GM21423 (cell line): ENCODE results near the gene SURF1.

ENCODE experiments used
- ATAC-seq: cut with Tn5 transposase; IDR thresholded peaks from one replicate; pipeline ENCODE4 v1.9.1; 2021; ENCODE audit warnings: mild to moderate bottlenecking, moderate library complexity; ENCODE audit not compliant: unreplicated experiment

The SURF1 gene

DNA sequence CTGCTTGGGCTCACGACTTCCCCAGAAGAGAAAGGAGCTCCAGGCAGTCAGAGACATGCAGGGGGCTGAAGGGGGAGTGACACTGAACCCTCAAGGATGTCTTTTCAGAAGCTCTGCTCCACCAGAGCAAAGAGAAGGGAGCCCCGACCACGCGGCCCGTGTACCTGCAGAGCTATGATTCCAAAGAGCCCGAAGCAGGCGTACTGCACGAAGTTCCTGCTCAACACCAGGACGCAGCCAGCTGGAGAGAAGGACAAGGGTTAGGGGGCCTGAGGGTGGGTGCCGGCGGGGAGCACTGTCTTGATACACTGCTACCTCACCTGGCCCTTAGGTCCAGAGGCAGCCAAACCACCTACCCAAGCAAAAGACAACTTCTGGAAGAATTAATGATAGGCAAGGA lies 10.1 kb upstream of the SURF1 start:
- no peak for ATAC-seq

DNA sequence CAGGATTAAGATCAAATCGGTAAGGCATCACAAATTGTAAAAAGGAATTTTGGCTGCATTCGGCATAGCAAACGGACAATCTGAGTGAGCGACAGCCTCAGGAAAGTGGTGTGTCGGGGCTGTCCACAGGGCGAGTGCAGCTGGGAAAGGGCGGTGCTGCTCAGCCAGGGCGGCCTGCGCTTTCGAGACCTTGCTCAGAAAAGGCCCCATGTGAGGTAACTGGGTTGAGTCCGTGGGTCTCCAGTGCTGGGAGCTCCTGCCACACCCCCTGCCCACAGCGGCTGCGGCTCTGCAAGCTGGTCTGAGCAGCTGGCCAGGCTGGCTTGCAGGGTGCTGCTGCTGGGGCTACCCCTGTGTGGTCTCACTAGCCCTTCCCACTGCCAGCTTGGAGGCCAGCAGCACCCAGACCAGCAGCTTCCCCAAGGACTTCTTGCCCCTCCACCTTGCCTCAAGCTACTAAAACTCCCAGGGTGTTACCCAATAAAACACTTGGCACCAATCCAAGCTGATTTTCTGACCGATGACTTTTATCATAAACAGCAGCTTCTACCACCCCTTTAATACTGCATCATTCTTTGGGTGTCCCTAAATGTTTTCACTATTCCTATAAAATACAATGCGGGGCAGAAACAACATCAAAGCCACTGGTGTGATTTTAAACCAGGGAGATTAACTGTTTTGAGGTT lies 6.2 kb upstream of the SURF1 start:
- ATAC-seq = no peak

DNA sequence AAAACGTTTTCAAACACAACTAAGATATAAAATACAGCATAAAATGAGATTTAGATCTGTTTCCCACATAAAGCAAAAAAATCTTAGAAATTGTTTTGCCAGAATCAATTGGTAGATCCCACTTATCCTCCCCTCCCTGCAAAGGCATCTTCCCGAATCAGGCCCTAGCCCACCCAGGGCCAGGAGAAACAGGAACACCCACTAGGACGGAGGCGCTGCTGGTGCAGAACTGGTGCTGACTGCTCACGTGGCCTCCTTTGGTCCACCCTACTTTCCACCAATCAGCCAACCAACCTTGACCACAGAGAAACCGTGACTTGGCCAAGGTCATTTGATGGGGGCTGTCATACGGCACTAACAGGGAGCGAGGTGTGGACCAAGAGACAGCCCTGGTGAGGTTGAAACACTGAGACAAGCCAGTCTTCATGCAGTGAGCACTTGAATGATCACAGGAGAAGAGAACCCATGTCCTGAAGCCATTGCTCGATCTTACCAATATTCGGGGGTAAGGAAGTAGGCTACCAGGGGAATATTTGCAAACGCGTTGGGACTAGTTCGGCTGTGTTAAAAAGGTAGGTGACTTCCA lies 5.3 kb upstream of the SURF1 start:
- no peak for ATAC-seq

DNA sequence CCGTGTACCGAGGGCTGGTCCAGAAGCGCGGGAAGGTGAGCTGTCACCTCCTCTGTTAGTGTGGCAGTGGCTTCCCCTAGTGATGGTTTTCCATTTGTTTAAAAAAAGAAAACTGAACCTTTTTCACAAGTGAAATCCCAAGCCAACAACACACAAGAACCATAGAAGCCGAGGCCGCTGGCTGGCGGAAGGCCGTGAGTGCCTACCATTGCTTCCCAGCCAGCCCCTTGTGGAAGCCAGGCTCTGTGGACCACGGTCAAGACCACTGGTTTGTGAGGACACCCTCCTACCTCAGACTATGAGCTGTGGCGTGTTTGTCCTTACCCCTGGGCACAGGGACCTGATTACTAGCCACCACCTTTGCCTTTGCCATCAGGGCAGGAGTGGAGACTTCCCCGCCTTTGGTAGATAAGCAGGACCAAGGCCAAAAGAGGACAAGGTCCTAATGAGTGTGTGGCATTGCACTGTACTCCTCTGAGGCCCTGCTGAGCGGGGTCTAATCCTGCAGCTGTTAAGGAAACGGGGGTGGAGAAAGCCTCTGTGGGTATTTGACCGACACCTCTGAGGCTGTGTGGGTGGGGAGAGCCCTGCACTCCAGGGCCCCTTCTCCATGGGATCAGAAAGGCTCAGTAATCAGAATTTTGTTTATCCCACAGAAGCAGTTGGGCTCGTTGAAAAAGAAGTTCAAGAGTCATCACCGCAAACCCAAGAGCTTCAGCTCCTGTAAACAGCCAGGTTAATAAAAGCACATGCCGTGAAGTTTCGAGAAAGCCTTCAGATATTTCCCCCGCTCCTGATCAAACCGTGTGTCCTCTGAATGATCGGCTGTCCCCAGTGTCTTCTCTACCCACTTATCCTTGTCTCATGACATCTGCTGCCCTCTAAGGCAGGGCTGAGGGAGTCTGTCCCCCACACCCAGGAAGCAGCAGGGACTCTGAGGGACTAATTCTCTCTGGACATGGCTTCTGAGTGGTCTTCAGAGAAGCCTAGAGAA lies 4.4 kb upstream of the SURF1 start:
- ATAC-seq = no peak

DNA sequence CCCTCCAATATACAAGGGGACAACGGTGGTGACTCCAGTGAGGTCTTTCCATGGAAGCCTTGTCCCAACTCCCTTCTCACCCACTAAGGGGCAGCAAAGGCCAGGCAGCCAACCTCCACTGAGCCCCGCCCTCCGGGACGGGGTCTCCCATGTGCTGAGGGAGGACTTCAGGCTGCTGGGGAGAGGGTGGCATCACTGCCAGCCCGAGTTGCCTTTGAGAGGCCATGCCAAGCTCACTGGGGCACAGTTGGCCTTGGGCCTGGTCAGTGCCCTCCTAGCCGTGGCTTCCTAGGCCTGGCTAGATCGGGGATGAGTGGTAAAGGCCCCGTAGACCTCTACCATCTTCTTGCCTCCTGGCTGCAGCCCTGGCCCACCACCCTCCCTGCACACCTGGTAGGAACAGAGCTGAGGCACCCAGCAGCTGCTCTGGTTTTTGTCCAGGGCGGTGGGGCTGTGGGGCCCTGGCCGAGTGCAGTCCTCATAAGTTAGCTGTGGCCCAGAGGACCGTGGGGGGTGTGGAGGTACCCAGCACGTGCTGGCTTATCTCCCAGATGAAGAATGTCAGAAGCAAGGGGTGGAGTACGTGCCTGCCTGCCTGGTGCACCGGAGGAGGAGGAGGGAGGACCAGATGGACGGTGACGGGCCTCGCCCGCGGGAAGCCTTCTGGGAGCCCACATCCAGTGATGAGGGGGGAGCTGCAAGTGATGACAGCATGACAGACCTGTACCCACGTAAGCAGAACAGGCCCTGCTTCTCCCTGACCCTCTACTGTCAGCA lies 3.3 kb upstream of the SURF1 start:
- ATAC-seq = no peak

DNA sequence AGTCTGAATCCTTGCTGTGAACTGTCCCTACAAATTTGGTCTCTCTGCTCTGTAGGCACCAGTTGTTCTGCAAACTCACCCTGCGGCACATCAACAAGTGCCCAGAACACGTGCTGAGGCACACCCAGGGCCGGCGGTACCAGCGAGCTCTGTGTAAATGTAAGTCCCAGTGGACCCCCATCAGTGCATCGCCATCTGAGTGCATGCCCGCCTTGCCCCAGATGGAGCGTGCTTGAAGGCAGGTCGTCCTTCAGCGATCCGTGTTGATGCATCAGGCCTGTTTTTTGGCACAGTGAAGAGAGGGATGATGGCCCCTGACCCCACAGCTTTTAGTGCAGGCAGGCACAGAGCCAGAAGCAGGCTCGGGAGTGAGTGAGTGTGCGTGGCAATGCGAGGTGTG lies 1.4 kb upstream of the SURF1 start:
- ATAC-seq = no peak

DNA sequence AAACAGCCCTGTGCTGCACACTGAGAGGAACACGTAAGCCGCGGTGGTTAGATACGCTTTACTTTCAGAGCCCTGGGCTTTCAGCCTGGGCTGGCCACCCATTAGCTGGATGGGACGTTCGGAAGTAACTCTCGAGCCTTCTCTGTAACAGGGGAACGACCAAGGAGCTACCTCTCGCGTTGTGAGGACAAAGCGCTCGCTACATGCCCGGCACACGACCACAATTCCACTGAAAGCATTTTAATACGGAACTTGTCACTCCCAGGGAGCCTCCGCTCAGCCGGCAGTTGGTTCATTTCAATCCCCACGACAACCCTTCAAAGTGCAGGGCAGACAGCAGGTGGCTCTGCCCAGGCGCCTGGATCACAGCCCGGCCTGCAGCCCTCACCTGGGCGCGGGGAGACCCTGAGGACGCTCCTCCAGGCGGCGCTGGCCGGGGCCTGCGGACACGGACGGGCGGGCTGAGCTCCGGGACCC lies 368 bp downstream of the SURF1 start:
- ATAC-seq = peak; percentile 29

DNA sequence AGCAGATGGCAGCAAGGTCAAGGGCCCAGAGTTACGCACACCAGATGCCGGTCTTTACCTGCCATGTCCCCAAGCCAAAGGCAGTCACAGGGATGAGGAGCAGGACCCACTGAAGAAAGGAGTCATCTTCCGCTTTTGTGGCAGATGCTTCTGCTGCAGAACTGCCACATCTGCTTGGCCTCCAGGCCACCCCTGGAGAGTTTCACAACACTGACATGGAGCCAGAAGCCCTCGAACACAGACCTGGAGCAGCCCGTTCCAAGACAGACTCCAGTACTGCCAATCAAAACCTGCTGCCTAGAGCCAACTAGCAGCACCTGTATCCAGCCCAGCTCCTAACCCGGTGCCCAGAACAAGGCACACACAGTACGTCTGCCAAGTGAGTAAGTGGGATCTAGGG lies 1.5 kb downstream of the SURF1 start:
- no peak for ATAC-seq

DNA sequence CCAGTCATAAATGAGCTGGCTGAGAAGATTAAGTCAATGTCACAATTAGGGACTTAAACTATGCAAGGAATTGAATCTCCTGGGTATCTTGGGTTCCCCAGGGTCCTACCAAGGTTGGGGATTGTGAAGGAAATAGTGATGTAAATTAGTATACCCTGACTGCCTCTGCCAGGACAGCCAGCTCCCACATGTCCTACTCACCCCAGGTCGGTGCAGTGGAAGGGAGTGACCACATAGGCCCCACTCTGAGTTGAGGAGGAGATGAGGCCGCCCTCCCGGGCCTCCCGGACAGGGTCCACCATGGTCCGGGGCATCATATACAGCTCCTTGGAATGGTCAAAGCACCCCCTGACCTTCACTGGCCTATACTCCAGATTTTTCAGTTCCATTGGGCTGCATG lies 2.7 kb downstream of the SURF1 start:
- no peak for ATAC-seq

DNA sequence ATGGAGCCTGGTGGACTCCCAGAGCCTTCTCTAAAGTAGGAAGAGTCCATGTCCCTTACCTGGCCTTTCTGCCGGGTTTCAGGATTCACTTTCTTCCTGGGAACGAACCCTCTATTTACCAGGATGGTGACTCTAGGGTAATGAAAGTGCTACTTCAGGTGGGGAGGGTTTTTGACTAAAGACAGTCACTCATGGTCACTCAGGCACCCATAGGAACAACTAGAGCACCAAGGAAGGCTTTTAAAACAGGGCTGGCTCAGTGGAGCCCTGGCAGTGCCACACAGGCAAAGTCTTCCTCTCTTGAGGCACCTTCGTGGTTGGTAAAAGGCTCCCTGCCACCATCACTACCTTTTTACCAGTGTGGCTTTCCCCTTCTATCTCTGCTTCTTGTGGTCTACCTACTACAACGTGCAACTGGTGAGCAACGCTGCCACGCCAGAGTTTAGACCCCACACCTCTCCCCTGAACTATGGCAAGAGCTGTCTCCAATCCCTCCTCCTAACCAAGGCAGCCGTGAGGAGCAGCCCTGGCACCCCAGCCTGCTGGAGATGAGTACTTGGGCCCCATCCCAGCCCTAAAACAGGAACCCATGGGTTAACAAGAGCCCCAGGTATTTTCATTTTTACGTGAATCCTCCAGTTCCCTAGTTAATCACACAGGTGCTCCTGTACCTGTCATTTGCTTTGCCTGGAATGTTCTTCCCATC lies 3.5 kb downstream of the SURF1 start:
- ATAC-seq = no peak

DNA sequence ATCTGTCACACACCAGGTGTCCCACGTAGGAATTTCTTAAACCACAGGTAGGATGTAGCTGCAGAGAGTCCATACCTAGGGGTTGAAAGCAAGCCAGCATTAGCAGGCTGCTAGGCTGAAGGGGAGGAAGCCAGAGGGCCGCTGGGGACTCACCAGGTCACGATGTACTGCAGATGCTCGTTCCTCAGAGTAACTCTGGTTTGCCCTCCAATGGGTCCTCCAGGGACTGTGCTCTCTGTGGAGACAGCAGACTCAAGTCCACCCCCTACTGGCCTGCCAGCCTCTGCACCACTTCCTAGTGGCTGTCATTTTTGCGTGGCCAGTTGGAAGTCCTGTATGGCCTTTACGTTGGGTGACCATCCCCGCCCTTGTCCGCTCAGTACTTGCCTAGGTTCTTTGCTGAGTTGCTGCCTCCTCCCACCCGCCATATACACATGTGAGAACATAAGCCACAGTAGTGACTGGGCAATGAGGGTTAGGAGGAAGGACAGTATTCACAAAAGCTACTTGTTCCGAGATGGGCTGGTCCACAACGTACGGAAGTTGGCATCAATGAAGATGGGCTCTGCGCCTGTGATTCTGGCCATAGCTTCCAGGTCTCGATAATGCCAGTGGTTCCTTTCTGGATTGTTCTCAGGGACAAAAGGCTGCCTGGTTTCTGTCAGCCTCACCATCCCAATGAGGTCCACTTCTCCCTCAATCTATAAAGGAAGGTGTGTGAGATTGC lies 4.2 kb downstream of the SURF1 start:
- ATAC-seq = no peak

DNA sequence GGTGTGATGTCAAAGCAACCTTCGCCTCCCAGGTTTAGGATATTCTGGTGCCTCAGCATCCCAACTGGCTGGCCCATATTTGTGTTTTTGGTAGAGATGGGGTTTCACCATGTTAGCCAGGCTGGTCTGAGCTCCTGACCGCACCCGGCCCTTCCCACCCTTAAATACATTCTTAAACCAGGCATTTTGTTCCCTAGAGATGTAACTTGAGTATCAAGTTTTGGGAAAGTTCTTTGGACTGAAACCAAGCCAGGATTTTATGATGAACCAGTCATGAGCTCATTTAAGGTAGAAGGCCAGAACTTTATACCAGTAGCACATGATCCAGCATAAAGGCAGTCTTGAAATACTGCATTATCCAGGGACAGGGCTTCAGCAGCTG lies 4.8 kb downstream of the SURF1 start:
- no peak for ATAC-seq

DNA sequence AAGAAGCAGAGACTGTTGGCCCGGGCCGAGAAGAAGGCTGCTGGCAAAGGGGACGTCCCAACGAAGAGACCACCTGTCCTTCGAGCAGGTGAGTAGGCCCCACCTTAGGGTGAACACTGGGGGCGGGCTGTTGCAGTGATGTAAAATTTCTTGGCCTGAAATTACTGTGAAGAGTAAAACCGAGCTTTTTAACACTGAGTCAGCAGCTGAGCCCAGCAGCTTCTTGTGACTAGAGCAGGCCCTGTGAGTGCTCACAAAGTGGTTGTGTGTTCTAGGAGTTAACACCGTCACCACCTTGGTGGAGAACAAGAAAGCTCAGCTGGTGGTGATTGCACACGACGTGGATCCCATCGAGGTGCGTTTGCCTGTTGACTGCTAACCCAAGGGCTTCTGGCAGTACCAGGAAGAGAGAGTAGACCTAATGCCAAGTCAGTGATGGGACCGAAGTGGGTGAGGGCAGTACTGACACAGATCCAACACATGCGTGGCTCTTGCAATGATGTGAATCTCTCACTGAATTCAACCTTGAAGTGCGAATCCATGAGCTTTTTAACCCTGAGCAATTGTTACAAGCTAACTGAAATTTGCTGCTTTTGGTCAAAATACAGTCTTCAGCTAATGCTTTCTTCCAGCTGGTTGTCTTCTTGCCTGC lies 6.2 kb downstream of the SURF1 start:
- ATAC-seq = no peak

DNA sequence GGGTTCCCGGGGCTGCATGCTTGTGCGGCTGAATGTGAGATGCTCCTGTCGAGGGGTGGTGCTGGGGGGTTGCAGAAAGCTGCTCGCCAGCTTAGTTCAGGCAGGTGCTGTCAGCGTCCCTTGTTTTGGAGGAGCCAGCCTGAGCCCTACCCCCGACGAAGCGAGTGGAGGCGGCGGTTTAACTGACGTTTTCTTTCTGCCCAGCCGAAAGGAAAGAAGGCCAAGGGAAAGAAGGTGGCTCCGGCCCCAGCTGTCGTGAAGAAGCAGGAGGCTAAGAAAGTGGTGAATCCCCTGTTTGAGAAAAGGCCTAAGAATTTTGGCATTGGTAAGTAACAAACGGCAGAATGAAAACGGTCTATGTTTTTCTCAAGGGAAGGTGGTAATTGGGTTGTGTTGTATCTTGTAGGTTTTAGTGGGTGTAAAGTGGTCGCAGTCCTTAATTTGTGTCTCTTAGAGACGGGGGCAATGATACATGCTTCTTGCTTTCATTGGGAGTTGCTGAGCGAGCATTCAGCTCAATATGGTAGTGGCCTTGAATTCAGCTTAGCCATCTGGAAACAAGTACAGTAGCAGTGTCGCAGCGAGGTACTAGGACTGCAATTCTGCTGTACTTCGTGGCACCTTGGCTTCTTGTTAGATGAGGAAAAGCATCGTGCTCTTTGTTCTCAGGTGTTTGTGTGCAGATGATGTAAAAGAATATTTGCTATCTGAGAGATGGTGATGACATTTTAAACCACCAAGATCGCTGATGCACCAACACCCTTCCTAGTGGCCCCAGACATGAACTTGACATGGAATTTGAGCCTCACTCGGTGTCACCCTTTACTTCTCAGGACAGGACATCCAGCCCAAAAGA lies 7.3 kb downstream of the SURF1 start:
- no peak for ATAC-seq

DNA sequence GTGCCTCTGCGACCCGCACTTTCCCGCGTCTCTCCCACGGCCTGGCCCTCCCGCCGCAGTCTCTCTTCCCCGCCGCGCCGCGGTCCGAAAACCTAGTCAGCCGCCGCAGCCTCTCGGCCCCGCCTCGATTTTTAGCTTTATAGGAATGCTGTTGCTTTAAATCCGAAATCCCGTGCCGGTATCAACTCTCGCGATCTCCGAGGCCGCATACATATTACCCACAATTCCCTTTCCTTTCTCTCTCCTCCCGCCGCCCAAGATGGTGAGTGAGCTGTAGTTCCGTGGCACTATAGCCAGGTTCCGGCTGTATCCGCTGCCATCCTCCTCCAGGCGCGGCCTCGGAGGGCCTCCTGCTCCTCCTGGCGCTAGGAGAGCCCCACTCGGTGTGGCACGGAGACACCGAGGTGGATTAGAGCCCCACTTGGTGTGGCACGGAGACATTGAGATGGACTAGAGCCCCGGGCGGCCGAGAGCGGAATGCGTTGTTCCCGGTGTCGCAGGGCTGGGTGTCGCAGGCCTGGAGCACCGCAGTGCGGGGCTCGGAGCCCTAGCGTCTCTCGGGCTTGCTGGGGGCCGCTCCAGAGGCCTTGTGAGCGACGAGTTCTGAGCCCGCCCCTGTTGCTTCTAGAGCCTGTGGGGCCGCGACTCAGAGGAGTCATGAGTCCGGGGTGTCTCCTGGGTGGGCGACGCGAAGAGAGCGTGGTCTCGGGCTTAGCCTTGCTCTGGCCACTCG lies 8.1 kb downstream of the SURF1 start, which contains the start of the genes MED22 and RPL7A:
Gene MED22 (minus strand): TSS at position 147 of the 733 bp plus-strand sequence. CDS start 1,469 bp downstream, outside the sequence.
Gene RPL7A (plus strand): TSS at position 234 of the 733 bp plus-strand sequence. CDS start 26 bp downstream, at position 260.
- peak; percentile 73 for ATAC-seq

DNA sequence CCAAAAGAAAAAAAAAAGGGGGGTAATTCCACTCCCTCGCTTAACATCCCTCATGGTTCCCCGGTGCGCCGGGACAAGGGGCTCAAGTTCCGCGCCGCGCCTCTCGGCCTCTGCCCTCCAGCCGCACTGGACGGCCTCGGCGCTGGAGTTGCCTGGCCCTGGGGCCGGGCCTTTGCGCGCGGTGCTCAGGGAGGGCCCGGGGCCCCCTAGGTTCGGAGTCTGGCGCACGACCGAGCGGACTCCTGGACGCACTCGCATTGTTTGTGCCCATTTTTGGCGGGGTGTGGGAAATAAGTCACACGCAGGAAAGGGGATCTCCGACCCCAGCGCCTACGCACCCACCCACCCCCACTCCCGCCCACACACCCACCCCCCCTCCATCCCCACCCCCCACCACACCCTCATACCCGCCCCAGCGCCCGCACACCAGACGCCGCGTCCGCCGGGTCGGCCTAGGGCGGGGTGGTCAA lies 8.7 kb downstream of the SURF1 start:
- ATAC-seq = peak; percentile 36
